Right lobe of liver (tissue), 6 donors: ENCODE measurements around the gene PDHA1. TPM values are rescaled to one million over a fixed set of nuclear protein-coding genes. Genes with fewer than 3 reads are reported as not detected.

Experiments
- ATAC-seq, 4 donors: fragments of 200-7000 bp; cut with Tn5 transposase; one replicate each; pipeline ENCODE4 v1.9.1; 2020; ENCODE audit warnings: mild to moderate bottlenecking in 4 of 4, moderate library complexity in 4 of 4
- DNase-seq, 3 donors: peaks; one replicate each; pipeline ENCODE4 v3.0.0-alpha.2; 2020
- H3K27ac ChIP-seq, 3 donors: fragments of 200-600 bp; one replicate each; pipeline ENCODE4 v1.8.0; 2022
- H3K27me3 ChIP-seq, 2 donors: fragments of 200-600 bp; one replicate each; pipeline ENCODE4 v1.8.0; 2022
- H3K36me3 ChIP-seq, 4 donors: fragments of 200-600 bp; sonication (generic) in 1 of 4; one replicate each; pipeline versions ENCODE4 v1.5.1 to v1.8.0; 2017 to 2022; ENCODE audit warnings: control low read depth in 1 of 4
- H3K4me1 ChIP-seq, 4 donors: fragments of 200-600 bp; sonication (generic) in 1 of 4; one replicate each; pipeline versions ENCODE4 v1.5.1 to v1.8.0; 2017 to 2022; ENCODE audit warnings: control low read depth in 1 of 4
- H3K4me3 ChIP-seq, 3 donors: fragments of 200-600 bp; one replicate each; pipeline ENCODE4 v1.8.0; 2022
- H3K9me3 ChIP-seq, 4 donors: fragments of 200-600 bp; sonication (generic) in 1 of 4; one replicate each; pipeline versions ENCODE4 v1.5.1 to v1.8.0; 2017 to 2022; ENCODE audit warnings: control low read depth in 1 of 4
- POLR2A ChIP-seq: fragments of 450-650 bp; IDR thresholded peaks from one replicate; pipeline ENCODE4 v1.6.1; 2017; ENCODE audit warnings: antibody characterized with exemption, mild to moderate bottlenecking
- WGBS: methylation state at CpG from one replicate; pipeline ENCODE4 v1.1.6; 2018; ENCODE audit warnings: low coverage, low lambda C conversion rate; ENCODE audit not compliant: insufficient coverage; ENCODE audit errors: missing lambda C conversion rate; 5-methylcytosine and 5-hydroxymethylcytosine counted together
- intact Hi-C, 2 donors: fragments of 100-400 bp; cut with DNase I; formaldehyde crosslinking; loops; one replicate each; pipeline versions ENCODE4 v1.11.2 to v1.14.1; 2022
- small RNA-seq, 2 experiments: library from RNA; depleted of rRNA; stranded (forward); fragments of <200 nt; gene quantifications; one replicate each; pipeline ENCODE3, GENCODE V24; 2016
- total RNA-seq, 6 experiments: library from RNA; depleted of rRNA in 2 of 6; stranded (reverse); fragments of >200 nt in 2 of 6; fragmentation: NEBNext Ultra II Directional in 3 of 6; extraction: Animal tissue kit (Norgen Biotek cat#: 25700) in 3 of 6; gene quantifications; one replicate each; pipeline versions ENCODE4 v1.1.0 to v1.2.4, GENCODE V29; 2016 to 2023
- TF ChIP-seq, protein P1 (sequence below), 4 donors: fragments of 200-600 bp in 3 of 4; fragments of 450-650 bp in 1 of 4; IDR thresholded peaks; one replicate each; pipeline versions ENCODE4 v1.5.1 to v1.8.0; 2016 to 2022; ENCODE audit warnings: antibody characterized with exemption in 4 of 4, mild to moderate bottlenecking in 2 of 4
- donor health status: DM: no; HTN: yes; CAD: no.
- donor health status: DM: no; HTN: no; CAD: no.
- donor health status: DM: no; HTN: no; CAD: no.
- donor health status: DM: no; HTN: yes; CAD: no.
- donor health status: DM: no; HTN: yes; CAD: no.

Gene PDHA1
- total RNA-seq, 6 experiments from 2014 or later, result 78.5 to 133 (median 120) TPM

DNA sequence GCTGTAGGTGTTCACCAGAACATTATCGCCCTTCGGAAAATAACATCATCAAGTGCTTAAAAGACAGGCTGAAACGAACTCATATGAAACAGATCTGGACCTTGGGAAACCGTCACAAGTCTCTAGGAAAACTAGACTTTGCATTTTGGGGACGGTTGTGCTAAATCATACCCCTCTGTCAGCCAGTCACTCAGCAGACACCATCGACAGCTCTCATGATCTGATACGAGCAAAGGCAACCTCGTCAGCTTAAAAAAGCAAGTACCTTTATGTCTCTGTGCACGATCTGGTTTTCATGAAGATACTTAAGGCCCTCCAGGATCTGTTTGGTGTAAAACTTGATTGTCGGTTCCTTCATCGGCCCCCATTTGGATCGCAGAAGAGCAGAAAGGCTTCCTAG is 48.4 kb downstream of the PDHA1 start:
- DNase-seq, result no peak
- TF ChIP-seq, protein P1, sequence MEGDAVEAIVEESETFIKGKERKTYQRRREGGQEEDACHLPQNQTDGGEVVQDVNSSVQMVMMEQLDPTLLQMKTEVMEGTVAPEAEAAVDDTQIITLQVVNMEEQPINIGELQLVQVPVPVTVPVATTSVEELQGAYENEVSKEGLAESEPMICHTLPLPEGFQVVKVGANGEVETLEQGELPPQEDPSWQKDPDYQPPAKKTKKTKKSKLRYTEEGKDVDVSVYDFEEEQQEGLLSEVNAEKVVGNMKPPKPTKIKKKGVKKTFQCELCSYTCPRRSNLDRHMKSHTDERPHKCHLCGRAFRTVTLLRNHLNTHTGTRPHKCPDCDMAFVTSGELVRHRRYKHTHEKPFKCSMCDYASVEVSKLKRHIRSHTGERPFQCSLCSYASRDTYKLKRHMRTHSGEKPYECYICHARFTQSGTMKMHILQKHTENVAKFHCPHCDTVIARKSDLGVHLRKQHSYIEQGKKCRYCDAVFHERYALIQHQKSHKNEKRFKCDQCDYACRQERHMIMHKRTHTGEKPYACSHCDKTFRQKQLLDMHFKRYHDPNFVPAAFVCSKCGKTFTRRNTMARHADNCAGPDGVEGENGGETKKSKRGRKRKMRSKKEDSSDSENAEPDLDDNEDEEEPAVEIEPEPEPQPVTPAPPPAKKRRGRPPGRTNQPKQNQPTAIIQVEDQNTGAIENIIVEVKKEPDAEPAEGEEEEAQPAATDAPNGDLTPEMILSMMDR (IDR thresholded peaks at IDR 0.05), result no peak
- no peak for TF ChIP-seq POLR2A
- intact Hi-C loops, result no loop called here
- H3K27me3 ChIP-seq, result no peaks in the 10 kb centered on the region
- no peak overlapping the region for H3K27ac ChIP-seq
- H3K9me3 ChIP-seq, result no peaks in the 10 kb centered on the region
- no peaks in the 10 kb centered on the region for H3K36me3 ChIP-seq
- no peaks in the 10 kb centered on the region for H3K4me1 ChIP-seq
- no peak overlapping the region for H3K4me3 ChIP-seq
- ATAC-seq, result no peak
- WGBS, result 71% methylated on average over 12 of the region's 12 CpGs

DNA sequence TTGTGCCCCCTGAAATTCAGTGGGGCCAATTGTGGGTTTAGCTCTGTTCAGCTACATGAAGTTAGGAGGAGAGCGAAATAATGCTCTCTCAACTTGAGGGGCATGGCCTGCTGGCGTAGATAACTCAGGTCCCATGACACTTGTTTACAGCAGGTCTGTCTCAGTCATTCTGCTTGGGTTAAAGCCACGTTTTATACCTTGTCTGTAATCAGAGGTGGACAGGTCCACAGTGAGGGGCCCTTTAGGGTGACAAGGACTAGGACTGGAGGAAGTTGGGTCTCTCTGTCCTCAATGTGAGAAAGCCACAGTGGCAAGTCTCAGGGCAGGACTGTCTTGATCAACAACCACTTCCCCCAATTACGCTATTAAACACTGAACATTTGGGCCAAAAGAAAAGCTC is 49.0 kb downstream of the PDHA1 start:
- H3K9me3 ChIP-seq, result no peaks in the 10 kb centered on the region
- TF ChIP-seq, protein P1 (IDR thresholded peaks at IDR 0.05), result no peak
- no peak for TF ChIP-seq POLR2A
- ATAC-seq (no peak), DNase-seq (no peak)
- no peaks in the 10 kb centered on the region for H3K36me3 ChIP-seq
- 42% methylated on average over 2 of the region's 4 CpGs for WGBS
- H3K4me3 ChIP-seq, result no peak overlapping the region
- intact Hi-C loops, result no loop called here
- H3K27me3 ChIP-seq, result no peaks in the 10 kb centered on the region
- no peaks in the 10 kb centered on the region for H3K4me1 ChIP-seq
- H3K27ac ChIP-seq, result no peak overlapping the region

DNA sequence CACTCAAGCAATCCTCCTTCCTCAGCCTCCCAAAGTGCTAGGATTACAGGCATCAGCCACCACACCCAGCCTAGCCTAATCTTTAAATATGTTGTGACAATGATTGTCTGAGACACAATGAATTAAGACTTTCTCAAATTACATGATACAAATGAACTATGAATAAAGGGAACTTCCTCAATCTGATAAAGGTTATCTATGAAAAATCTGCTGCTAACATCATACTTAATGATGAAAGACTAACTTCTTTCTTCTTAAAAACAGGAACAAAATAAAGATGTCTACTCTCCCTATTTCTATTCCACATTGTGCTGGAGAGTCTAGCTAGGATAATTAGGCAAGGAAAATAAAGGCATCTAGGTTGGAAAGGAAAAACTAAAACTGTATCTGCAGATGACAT is 60.0 kb downstream of the PDHA1 start:
- TF ChIP-seq, protein P1 (IDR thresholded peaks at IDR 0.05), result no peak
- TF ChIP-seq POLR2A, result no peak
- Histone ChIP-seq H3K4me1 (no peaks in the 10 kb centered on the region), H3K27ac (no peak overlapping the region), H3K9me3 (no peaks in the 10 kb centered on the region), H3K4me3 (no peak overlapping the region), H3K27me3 (no peaks in the 10 kb centered on the region), H3K36me3 (no peaks in the 10 kb centered on the region)
- DNase-seq (no peak), ATAC-seq (no peak)
- intact Hi-C loops, result no loop called here

DNA sequence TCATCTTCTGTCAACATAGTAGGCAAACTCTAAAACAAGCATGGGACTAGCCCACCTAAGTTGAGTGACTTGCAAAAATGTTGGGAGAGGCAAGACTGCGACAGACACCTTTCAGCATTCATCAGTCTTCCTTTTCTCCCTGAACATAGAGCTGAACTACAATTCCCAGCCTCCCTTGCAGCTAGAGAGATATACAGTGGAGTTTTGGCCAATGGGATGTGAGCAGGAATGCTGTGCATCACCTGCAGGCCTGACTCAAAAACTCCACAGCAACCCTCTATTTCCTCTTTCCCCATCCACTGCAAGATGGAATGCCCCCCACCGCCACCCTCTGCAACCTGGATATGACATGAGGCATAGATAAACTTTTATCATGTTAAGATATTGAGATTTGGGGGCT is 66.5 kb downstream of the PDHA1 start:
- no peaks in the 10 kb centered on the region for H3K36me3 ChIP-seq
- ATAC-seq (no peak), DNase-seq (no peak)
- no peak overlapping the region for H3K4me3 ChIP-seq
- no peaks in the 10 kb centered on the region for H3K27me3 ChIP-seq
- intact Hi-C loops, result no loop called here
- H3K4me1 ChIP-seq, result no peaks in the 10 kb centered on the region
- TF ChIP-seq, protein P1 (IDR thresholded peaks at IDR 0.05), result no peak
- TF ChIP-seq POLR2A, result no peak
- H3K27ac ChIP-seq, result no peak overlapping the region
- H3K9me3 ChIP-seq, result peaks cover 0 to 3% (median 0%) of the 10 kb centered on the region in 4 donors
- WGBS, result 69% methylated on average over 2 of the region's 2 CpGs

Small RNAs within 50 kb of the gene (small RNA-seq; reads per million reads assigned to genes)
- 0 reads per million in 2 experiments for gene RF00019

Other genes starting within 250 kb of the PDHA1 start
- 1 to 10 TPM in 4 of 6 experiments, under 1 TPM in 2; 0.53 to 3.5 (median 2.1) TPM for gene ADGRG2, start 221.5 kb upstream of the PDHA1 start, total RNA-seq
- gene MAP3K15, start 171.6 kb downstream of the PDHA1 start, total RNA-seq, result under 1 TPM in 1 of 6 experiments, not detected in 5; 0.09 TPM